Thyroid gland (tissue), 4 donors: ENCODE results near the gene MAML3. TPM values are rescaled to one million over a fixed set of nuclear protein-coding genes. Genes with fewer than 3 reads are reported as not detected.

ENCODE experiments used
- DNase-seq, 2 donors: peaks; one replicate each; pipeline ENCODE4 v3.0.0-alpha.2; 2019
- H3K27ac ChIP-seq, 3 donors: fragments of 200-600 bp; sonication (generic); 1 replicate in 2 of 3; 2 replicates in 1 of 3; pipeline ENCODE4 v1.5.1; 2016 to 2019; ENCODE audit warnings: mild to moderate bottlenecking in 1 of 3, moderate library complexity in 1 of 3
- H3K27me3 ChIP-seq: fragments of 200-600 bp; sonication (generic); one replicate; pipeline ENCODE4 v1.5.1; 2019
- H3K36me3 ChIP-seq, 2 donors: fragments of 200-600 bp; sonication (generic); one replicate each; pipeline ENCODE4 v1.5.1; 2016 to 2019
- H3K4me1 ChIP-seq, 2 donors: fragments of 200-600 bp; sonication (generic); one replicate each; pipeline ENCODE4 v1.5.1; 2017 to 2019
- H3K4me3 ChIP-seq, 3 donors: fragments of 200-600 bp; sonication (generic); replicated peaks in 1 of 3; 1 replicate in 2 of 3; 2 replicates in 1 of 3; pipeline ENCODE4 v1.5.1; 2016; ENCODE audit warnings: mild to moderate bottlenecking in 1 of 3
- H3K9me3 ChIP-seq: fragments of 200-600 bp; sonication (generic); one replicate; pipeline ENCODE4 v1.5.1; 2017
- CTCF ChIP-seq, 6 experiments: fragments of 200-600 bp in 3 of 6; fragments of 450-650 bp in 3 of 6; sonication (generic) in 3 of 6; IDR thresholded peaks; one replicate each; pipeline ENCODE4 v1.5.1; 2016 to 2019; ENCODE audit warnings: antibody characterized with exemption in 6 of 6, mild to moderate bottlenecking in 2 of 6, inconsistent platforms in 1 of 6, moderate library complexity in 1 of 6
- POLR2A ChIP-seq, 2 donors: fragments of 450-650 bp; IDR thresholded peaks; one replicate each; pipeline ENCODE4 v1.6.1; 2017; ENCODE audit warnings: antibody characterized with exemption in 2 of 2, mild to moderate bottlenecking in 2 of 2, moderate library complexity in 1 of 2
- WGBS, 2 donors: methylation state at CpG; one replicate each; pipeline ENCODE4 v1.1.5; 2017; 5-methylcytosine and 5-hydroxymethylcytosine counted together
- intact Hi-C: fragments of 100-400 bp; cut with DNase I; formaldehyde crosslinking; loops from one replicate; pipeline ENCODE4 v1.15.1; 2023
- total RNA-seq, 4 donors: library from RNA; depleted of rRNA; stranded (reverse); fragments of >200 nt; gene quantifications; one replicate each; pipeline ENCODE4 v1.2.3, GENCODE V29; 2016

MAML3 gene
- total RNA-seq, 4 donors from 2014 or later = 5.7 to 14.1 (median 11.4) TPM

GRCh38 chr4:139933541-139933940 is 220.4 kb downstream of the MAML3 start:
- H3K27ac ChIP-seq = no peak overlapping the region
- H3K4me3 ChIP-seq = no peak overlapping the region
- TF ChIP-seq CTCF (IDR thresholded peaks at IDR 0.05) = no peak
- no peak for TF ChIP-seq POLR2A (IDR thresholded peaks at IDR 0.05)
- DNase-seq = no peak
- no peaks in the 10 kb centered on the region for H3K36me3 ChIP-seq
- no peaks in the 10 kb centered on the region for H3K9me3 ChIP-seq
- H3K4me1 ChIP-seq = no peaks in the 10 kb centered on the region
- WGBS, 2 donors = 83 to 85% methylated on average over 5 of the region's 5 CpGs
- H3K27me3 ChIP-seq = no peaks in the 10 kb centered on the region
- intact Hi-C loops = no loop called here

DNA sequence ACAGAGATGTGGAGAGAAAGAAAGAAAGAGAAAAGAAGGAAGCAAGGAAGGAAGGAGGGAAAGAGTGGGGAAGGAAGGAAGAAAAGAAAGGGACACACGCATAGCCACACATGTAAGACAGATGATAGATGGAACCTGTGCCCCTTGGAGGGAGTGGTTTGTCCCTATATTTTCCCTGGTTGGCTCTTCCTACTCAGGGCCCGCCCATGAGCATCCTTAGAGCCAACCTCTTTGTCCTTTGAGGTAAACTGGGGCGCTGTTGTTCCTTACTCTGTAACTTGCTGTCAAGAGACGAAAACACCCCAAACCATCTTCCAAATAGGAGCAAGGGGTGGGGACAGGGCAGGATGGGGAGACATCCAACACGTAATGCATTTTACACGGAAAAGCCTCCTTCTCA is 220.9 kb downstream of the MAML3 start:
- DNase-seq = no peak
- Histone ChIP-seq H3K36me3 (no peaks in the 10 kb centered on the region), H3K4me3 (no peak overlapping the region), H3K4me1 (no peaks in the 10 kb centered on the region), H3K9me3 (no peaks in the 10 kb centered on the region), H3K27me3 (no peaks in the 10 kb centered on the region), H3K27ac (no peak overlapping the region)
- 93 to 96% methylated on average over 6 of the region's 6 CpGs for WGBS, 2 donors
- intact Hi-C loops = no loop called here
- TF ChIP-seq CTCF (IDR thresholded peaks at IDR 0.05) = no peak
- TF ChIP-seq POLR2A (IDR thresholded peaks at IDR 0.05) = no peak

- Histone ChIP-seq H3K9me3 (no peaks in the 10 kb centered on the region), H3K4me1 (peaks cover 33 to 34% of the 10 kb centered on the region in 2 donors), H3K4me3 (no peak overlapping the region), H3K36me3 (no peaks in the 10 kb centered on the region), H3K27me3 (no peaks in the 10 kb centered on the region), H3K27ac (peak overlapping the region in 1 of 3 donors; percentile 1)
- DNase-seq = no peak
- 69 to 79% methylated on average over 5 of the region's 5 CpGs for WGBS, 2 donors
- TF ChIP-seq POLR2A (IDR thresholded peaks at IDR 0.05) = no peak
- TF ChIP-seq CTCF (IDR thresholded peaks at IDR 0.05) = no peak
- intact Hi-C loops = no loop called here
Observed at GRCh38 chr4:139924782-139925181, 229.2 kb downstream of the MAML3 start.

DNA sequence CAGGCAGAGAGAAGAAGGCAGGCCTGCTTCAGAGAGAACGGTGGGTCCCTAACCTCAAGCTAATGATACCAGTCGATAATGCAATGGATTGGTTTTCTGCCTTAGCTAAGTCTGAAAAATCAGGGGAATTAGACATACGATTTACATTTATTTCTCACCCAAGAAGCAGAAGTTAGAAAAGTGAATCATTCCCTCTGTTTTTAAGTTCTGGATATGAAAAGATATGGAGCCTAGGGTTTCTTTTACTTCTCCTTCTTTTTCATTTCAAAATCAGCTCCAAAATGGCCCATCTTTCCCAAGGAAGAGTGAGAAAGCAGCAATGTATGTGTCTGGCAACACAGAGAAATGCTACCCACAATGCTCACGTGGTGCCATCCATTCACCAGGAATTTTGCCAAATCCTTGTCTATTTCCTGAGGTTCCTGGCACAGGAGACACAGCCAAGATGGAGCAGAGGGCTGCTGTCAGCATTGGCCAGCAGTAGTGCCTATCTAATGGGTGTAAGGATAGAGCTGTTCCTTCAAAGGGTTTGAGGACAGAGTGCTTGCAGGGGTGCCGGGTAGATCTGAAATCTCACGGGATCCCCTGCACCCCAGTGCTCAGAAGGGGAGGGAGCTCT is 231.5 kb downstream of the MAML3 start:
- peak overlapping the region; percentile 15 to 46 (median 37) for H3K27ac ChIP-seq
- DNase-seq = peak in 1 of 2 donors; percentile 20
- no peaks in the 10 kb centered on the region for H3K27me3 ChIP-seq
- H3K9me3 ChIP-seq = no peaks in the 10 kb centered on the region
- no peak for TF ChIP-seq POLR2A (IDR thresholded peaks at IDR 0.05)
- no peak for TF ChIP-seq CTCF (IDR thresholded peaks at IDR 0.05)
- intact Hi-C loops = no loop called here
- H3K36me3 ChIP-seq = no peaks in the 10 kb centered on the region
- no peak overlapping the region for H3K4me3 ChIP-seq
- 75 to 76% methylated on average over 6 of the region's 6 CpGs for WGBS, 2 donors
- H3K4me1 ChIP-seq = peaks cover 34 to 47% of the 10 kb centered on the region in 2 donors

DNA sequence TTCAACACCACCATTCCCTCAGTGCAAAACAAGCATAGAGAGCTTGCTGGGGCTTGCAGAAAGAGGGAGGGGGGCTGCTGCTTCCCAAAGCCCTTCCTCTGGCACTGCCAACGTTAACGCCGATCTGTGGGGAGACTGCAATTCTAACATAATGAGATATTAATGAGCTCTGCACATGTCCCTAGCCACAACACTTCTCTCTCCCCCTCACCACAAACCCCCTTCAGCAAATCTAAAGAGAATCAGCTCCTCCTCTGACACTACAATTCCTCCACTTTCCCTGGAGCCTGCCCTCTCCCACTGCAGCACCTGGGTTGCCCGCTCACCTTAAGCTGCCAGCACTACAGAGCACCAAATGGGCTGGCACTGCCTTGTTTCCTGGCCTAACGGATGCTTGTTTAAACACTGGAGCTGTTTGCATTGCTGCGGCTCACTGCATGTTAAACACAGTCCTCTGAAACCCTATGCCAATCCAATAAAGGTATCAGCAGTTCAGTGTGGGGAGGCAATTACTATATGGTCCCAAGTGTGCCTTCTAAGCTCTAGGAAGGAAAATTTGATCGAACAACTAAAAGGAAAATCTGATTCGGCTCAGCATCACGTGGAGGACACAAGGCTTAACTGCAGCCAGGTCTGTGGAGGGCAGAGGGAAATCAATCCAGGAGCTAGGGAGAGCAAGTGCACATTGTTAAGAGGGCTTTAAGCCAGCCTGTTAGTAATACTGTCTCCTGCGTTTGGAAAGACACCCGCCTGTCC is 232.4 kb downstream of the MAML3 start:
- Histone ChIP-seq H3K36me3 (no peaks in the 10 kb centered on the region), H3K27ac (peak overlapping the region; percentile 15 to 64 (median 46))
- DNase-seq = peak; percentile 69 to 79

More for the DNA sequence above, 232.4 kb downstream of the MAML3 start:
- Histone ChIP-seq H3K4me1 (peaks cover 34 to 47% of the 10 kb centered on the region in 2 donors), H3K27me3 (no peaks in the 10 kb centered on the region), H3K9me3 (no peaks in the 10 kb centered on the region), H3K4me3 (no peak overlapping the region)
- intact Hi-C loops = no loop called here
- TF ChIP-seq POLR2A (IDR thresholded peaks at IDR 0.05) (peak in 1 of 2 donors; percentile 28), CTCF (IDR thresholded peaks at IDR 0.05) (peak in 1 of 6 experiments; percentile 5)
- 21 to 24% methylated on average over 11 of the region's 11 CpGs for WGBS, 2 donors
